K562 (cell line): ENCODE results near the gene PPP1R10. TPM values are rescaled to one million over a fixed set of nuclear protein-coding genes. Genes with fewer than 3 reads are reported as not detected.

ENCODE experiments used
- FOXK1 ChIP-seq: sonication (generic); formaldehyde crosslinking; IDR thresholded peaks from 2 replicates; pipeline ENCODE4 v1.8.0; 2022; ENCODE audit warnings: missing genetic modification reagents, mild to moderate bottlenecking, borderline replicate concordance
- FOXP1 ChIP-seq: sonication (generic); formaldehyde crosslinking; IDR thresholded peaks from 2 replicates; pipeline ENCODE4 v1.8.0; 2022; ENCODE audit warnings: mild to moderate bottlenecking, missing genetic modification reagents
- HNRNPLL ChIP-seq: fragments of 200-400 bp; formaldehyde crosslinking; IDR thresholded peaks from 2 replicates; pipeline ENCODE4 v1.6.1; 2017; ENCODE audit warnings: low read length, low read depth, mild to moderate bottlenecking; ENCODE audit not compliant: poor library complexity, severe bottlenecking
- PCBP1 ChIP-seq: fragments of 200-400 bp; formaldehyde crosslinking; IDR thresholded peaks from 2 replicates; pipeline ENCODE4 v1.6.1; 2018; ENCODE audit warnings: mild to moderate bottlenecking, low read depth, low read length; ENCODE audit not compliant: poor library complexity, severe bottlenecking
- SOX6 ChIP-seq: fragments of 450-650 bp; IDR thresholded peaks from 2 replicates; pipeline ENCODE4 v1.6.1; 2014; ENCODE audit warnings: mild to moderate bottlenecking
- SRSF3 ChIP-seq: fragments of 200-400 bp; formaldehyde crosslinking; IDR thresholded peaks from 2 replicates; pipeline ENCODE4 v1.6.1; 2016; ENCODE audit warnings: mild to moderate bottlenecking, low read length, moderate library complexity; ENCODE audit not compliant: insufficient read depth
- TAF1 ChIP-seq: IDR thresholded peaks from 2 replicates; pipeline ENCODE4 v1.6.1; 2011; ENCODE audit warnings: mild to moderate bottlenecking, low read length, moderate library complexity; ENCODE audit not compliant: insufficient read depth, control insufficient read depth, severe bottlenecking; ENCODE audit errors: extremely low read depth
- ZNF165 ChIP-seq: fragments of 250-450 bp; sonication (Bioruptor Pico); IDR thresholded peaks from 2 replicates; pipeline ENCODE4 v1.4.0; 2020; ENCODE audit warnings: borderline replicate concordance
- polyA plus RNA-seq, 8 experiments: library from polyadenylated mRNA; depleted of rRNA in 4 of 8; stranded (reverse) in 5 of 8; unstranded in 3 of 8; fragments of >200 nt; fragmentation: Nextera tagmentation in 2 of 8; fragmentation: Illumina TruSeq in 1 of 8; extraction: Ambion mirVana in 2 of 8; extraction: Trizol in 1 of 8; gene quantifications; 2 replicates each; pipeline versions ENCODE4 v1.2.1 to v1.2.3, GENCODE V29; 2011 to 2014; ENCODE audit warnings: inconsistent platforms in 1 of 8, missing spikeins in 1 of 8
- total RNA-seq, 7 experiments: library from RNA; depleted of rRNA in 6 of 7; stranded (reverse); fragments of >200 nt in 6 of 7; fragmentation: Illumina TruSeq in 2 of 7; extraction: Trizol in 2 of 7; gene quantifications; 2 replicates each; pipeline versions ENCODE4 v1.2.1 to v1.2.3, GENCODE V29; 2011 to 2021; ENCODE audit warnings: low replicate concordance in 1 of 7
- TF ChIP-seq, protein P1 (sequence below), 2 experiments: fragments of 450-650 bp in 1 of 2; IDR thresholded peaks; 2 replicates each; pipeline ENCODE4 v1.6.1; 2011 to 2017; ENCODE audit warnings: low read depth in 2 of 2, antibody characterized with exemption in 1 of 2, borderline replicate concordance in 1 of 2, low read length in 1 of 2, mild to moderate bottlenecking in 1 of 2, mixed read lengths in 1 of 2; ENCODE audit not compliant: control insufficient read depth in 1 of 2
- TF ChIP-seq, protein P2 (sequence below): fragments of 450-650 bp; IDR thresholded peaks from 2 replicates; pipeline ENCODE4 v1.7.1; 2018; ENCODE audit warnings: mild to moderate bottlenecking, low read depth; ENCODE audit not compliant: partially characterized antibody
- TF ChIP-seq, protein P3 (sequence below): fragments of 450-650 bp; formaldehyde crosslinking; IDR thresholded peaks from 2 replicates; pipeline ENCODE4 v1.4.0; 2020; ENCODE audit warnings: mild to moderate bottlenecking, moderate library complexity
- TF ChIP-seq, protein P4 (sequence below): sonication (generic); formaldehyde crosslinking; IDR thresholded peaks from 2 replicates; pipeline ENCODE4 v1.8.0; 2022; ENCODE audit warnings: missing genetic modification reagents, mild to moderate bottlenecking, borderline replicate concordance
- TF ChIP-seq, protein P5 (sequence below), 2 experiments: IDR thresholded peaks; 2 replicates each; pipeline ENCODE4 v1.6.1; 2012; ENCODE audit warnings: improper control_type of control experiment in 2 of 2, low read depth in 2 of 2, low read length in 2 of 2, borderline replicate concordance in 1 of 2

Gene PPP1R10
- total and polyA plus RNA-seq, 9 of the 15 experiments (the other 6 are each of a cell fraction or from before 2014, with no cell fraction given): 14.1 to 65.5 (median 32.6) TPM

DNA sequence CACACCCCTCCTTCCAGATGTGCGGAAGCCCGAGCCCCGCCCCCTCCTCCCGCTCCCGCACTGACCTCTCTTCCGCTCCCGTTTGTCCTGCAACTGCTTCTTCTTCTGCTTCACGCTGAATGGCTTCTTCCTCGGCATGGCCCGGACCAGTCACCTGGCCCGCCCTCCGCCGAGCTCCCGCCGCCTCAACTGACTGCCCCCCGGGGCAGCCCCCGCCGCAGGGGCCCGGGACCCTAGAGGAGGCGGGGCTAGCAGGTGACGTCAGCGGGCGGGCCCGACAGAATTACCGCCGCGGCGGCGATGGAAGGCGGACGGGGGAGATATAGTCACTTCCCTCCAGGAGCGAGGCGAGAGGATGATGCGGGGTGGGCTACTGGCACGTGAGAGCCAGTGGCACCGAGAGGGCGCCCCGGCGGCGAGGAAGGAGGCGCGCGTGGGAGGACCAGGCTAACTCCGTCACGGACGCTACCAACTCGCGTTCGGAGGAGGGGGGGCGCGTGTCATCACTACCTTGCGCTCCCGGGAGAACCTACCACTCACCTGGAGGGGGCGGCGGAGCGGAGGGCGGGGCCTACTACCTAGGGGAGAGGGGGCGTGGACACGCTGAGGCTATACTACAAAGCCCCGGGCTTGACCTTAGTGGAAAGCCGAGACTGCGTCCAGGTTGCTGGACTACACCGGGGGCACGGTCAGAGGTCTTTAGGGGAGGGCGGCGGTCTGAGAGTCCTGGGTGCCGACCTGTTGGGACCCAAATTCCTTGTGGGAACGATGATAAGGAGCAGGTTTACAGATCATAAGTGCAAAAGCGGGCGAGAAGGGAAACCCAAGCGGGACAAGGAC lies 60.8 kb downstream of the PPP1R10 start, which contains the start of gene GNL1 (continued):
- TF ChIP-seq, protein P1, sequence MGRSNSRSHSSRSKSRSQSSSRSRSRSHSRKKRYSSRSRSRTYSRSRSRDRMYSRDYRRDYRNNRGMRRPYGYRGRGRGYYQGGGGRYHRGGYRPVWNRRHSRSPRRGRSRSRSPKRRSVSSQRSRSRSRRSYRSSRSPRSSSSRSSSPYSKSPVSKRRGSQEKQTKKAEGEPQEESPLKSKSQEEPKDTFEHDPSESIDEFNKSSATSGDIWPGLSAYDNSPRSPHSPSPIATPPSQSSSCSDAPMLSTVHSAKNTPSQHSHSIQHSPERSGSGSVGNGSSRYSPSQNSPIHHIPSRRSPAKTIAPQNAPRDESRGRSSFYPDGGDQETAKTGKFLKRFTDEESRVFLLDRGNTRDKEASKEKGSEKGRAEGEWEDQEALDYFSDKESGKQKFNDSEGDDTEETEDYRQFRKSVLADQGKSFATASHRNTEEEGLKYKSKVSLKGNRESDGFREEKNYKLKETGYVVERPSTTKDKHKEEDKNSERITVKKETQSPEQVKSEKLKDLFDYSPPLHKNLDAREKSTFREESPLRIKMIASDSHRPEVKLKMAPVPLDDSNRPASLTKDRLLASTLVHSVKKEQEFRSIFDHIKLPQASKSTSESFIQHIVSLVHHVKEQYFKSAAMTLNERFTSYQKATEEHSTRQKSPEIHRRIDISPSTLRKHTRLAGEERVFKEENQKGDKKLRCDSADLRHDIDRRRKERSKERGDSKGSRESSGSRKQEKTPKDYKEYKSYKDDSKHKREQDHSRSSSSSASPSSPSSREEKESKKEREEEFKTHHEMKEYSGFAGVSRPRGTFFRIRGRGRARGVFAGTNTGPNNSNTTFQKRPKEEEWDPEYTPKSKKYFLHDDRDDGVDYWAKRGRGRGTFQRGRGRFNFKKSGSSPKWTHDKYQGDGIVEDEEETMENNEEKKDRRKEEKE (IDR thresholded peaks at IDR 0.05; ENCODE audit: borderline replicate concordance in 1 of 2, control insufficient read depth in 1 of 2, low read depth in 2 of 2, low read length in 1 of 2): peak in 1 of 2 experiments; percentile 91; a peak in 2 of 4 replicates
- no peak for TF ChIP-seq ZNF165 (CRISPR knock-in tag)
- TF ChIP-seq, protein P2, sequence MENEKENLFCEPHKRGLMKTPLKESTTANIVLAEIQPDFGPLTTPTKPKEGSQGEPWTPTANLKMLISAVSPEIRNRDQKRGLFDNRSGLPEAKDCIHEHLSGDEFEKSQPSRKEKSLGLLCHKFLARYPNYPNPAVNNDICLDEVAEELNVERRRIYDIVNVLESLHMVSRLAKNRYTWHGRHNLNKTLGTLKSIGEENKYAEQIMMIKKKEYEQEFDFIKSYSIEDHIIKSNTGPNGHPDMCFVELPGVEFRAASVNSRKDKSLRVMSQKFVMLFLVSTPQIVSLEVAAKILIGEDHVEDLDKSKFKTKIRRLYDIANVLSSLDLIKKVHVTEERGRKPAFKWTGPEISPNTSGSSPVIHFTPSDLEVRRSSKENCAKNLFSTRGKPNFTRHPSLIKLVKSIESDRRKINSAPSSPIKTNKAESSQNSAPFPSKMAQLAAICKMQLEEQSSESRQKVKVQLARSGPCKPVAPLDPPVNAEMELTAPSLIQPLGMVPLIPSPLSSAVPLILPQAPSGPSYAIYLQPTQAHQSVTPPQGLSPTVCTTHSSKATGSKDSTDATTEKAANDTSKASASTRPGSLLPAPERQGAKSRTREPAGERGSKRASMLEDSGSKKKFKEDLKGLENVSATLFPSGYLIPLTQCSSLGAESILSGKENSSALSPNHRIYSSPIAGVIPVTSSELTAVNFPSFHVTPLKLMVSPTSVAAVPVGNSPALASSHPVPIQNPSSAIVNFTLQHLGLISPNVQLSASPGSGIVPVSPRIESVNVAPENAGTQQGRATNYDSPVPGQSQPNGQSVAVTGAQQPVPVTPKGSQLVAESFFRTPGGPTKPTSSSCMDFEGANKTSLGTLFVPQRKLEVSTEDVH: peak; percentile 79
- peak; percentile 74 for TF ChIP-seq TAF1
- TF ChIP-seq SOX6: peak; percentile 58
- peak; percentile 75 for TF ChIP-seq PCBP1
- TF ChIP-seq HNRNPLL: peak; percentile 20
- TF ChIP-seq, protein P3, sequence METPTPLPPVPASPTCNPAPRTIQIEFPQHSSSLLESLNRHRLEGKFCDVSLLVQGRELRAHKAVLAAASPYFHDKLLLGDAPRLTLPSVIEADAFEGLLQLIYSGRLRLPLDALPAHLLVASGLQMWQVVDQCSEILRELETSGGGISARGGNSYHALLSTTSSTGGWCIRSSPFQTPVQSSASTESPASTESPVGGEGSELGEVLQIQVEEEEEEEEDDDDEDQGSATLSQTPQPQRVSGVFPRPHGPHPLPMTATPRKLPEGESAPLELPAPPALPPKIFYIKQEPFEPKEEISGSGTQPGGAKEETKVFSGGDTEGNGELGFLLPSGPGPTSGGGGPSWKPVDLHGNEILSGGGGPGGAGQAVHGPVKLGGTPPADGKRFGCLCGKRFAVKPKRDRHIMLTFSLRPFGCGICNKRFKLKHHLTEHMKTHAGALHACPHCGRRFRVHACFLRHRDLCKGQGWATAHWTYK (CRISPR knock-in tag): peak; percentile 80; the same call in 1 of the 2 replicates
- no peak for TF ChIP-seq SRSF3
- TF ChIP-seq FOXP1: peak; percentile 14; the same call in 1 of the 2 replicates
- TF ChIP-seq, protein P4, sequence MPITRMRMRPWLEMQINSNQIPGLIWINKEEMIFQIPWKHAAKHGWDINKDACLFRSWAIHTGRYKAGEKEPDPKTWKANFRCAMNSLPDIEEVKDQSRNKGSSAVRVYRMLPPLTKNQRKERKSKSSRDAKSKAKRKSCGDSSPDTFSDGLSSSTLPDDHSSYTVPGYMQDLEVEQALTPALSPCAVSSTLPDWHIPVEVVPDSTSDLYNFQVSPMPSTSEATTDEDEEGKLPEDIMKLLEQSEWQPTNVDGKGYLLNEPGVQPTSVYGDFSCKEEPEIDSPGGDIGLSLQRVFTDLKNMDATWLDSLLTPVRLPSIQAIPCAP (CRISPR knock-in tag): peak; percentile 79; the same call in 1 of the 2 replicates
- TF ChIP-seq, protein P5, sequence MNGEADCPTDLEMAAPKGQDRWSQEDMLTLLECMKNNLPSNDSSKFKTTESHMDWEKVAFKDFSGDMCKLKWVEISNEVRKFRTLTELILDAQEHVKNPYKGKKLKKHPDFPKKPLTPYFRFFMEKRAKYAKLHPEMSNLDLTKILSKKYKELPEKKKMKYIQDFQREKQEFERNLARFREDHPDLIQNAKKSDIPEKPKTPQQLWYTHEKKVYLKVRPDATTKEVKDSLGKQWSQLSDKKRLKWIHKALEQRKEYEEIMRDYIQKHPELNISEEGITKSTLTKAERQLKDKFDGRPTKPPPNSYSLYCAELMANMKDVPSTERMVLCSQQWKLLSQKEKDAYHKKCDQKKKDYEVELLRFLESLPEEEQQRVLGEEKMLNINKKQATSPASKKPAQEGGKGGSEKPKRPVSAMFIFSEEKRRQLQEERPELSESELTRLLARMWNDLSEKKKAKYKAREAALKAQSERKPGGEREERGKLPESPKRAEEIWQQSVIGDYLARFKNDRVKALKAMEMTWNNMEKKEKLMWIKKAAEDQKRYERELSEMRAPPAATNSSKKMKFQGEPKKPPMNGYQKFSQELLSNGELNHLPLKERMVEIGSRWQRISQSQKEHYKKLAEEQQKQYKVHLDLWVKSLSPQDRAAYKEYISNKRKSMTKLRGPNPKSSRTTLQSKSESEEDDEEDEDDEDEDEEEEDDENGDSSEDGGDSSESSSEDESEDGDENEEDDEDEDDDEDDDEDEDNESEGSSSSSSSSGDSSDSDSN (IDR thresholded peaks at IDR 0.05; ENCODE audit: borderline replicate concordance in 1 of 2, low read depth in 2 of 2, low read length in 2 of 2): peak in 1 of 2 experiments; percentile 70; a peak in 1 of 4 replicates
- TF ChIP-seq FOXK1 (CRISPR knock-in tag): peak; percentile 50; the same call in 1 of the 2 replicates
